PC-3 (cell line): ENCODE measurements around the gene KRABD2.

Source experiments
- EZH2 ChIP-seq: fragments of 300-600 bp; sonication (generic); IDR thresholded peaks from one replicate; pipeline ENCODE4 v1.6.1; 2017; ENCODE audit warnings: antibody characterized with exemption, mild to moderate bottlenecking, low read length; ENCODE audit not compliant: unreplicated experiment
- EZH2phosphoT487 ChIP-seq: fragments of 300-600 bp; sonication (generic); IDR thresholded peaks from 2 replicates; pipeline ENCODE4 v1.6.1; 2018; ENCODE audit warnings: mild to moderate bottlenecking, antibody characterized with exemption, low read length, borderline replicate concordance
- TF ChIP-seq, protein P1 (sequence below): fragments of 300-600 bp; sonication (generic); conservative IDR thresholded peaks from 2 replicates; pipeline ENCODE4 v1.5.1; 2017; ENCODE audit warnings: antibody characterized with exemption, low read depth, mild to moderate bottlenecking, low read length

DNA sequence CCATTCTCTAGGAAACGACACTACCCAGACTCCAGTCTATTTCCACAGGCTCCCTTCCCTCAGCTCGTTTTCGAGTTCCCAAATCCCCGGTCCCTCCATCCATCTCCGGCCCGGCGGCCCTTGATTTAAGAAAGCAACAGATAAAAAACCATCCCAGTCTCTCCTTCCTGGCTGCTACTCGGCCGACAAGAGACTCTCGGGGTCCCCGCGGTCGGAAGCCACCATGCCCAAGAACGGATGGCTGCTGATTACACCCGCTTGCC, 6.3 kb upstream of the KRABD2 start:
- TF ChIP-seq EZH2phosphoT487, result no peak
- no peak for TF ChIP-seq EZH2
- TF ChIP-seq, protein P1, sequence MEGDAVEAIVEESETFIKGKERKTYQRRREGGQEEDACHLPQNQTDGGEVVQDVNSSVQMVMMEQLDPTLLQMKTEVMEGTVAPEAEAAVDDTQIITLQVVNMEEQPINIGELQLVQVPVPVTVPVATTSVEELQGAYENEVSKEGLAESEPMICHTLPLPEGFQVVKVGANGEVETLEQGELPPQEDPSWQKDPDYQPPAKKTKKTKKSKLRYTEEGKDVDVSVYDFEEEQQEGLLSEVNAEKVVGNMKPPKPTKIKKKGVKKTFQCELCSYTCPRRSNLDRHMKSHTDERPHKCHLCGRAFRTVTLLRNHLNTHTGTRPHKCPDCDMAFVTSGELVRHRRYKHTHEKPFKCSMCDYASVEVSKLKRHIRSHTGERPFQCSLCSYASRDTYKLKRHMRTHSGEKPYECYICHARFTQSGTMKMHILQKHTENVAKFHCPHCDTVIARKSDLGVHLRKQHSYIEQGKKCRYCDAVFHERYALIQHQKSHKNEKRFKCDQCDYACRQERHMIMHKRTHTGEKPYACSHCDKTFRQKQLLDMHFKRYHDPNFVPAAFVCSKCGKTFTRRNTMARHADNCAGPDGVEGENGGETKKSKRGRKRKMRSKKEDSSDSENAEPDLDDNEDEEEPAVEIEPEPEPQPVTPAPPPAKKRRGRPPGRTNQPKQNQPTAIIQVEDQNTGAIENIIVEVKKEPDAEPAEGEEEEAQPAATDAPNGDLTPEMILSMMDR, result no peak
